ENCODE data around the gene DICER1. TPM values are rescaled to one million over a fixed set of nuclear protein-coding genes. Genes with fewer than 3 reads are reported as not detected.
A peak's percentile ranks its signal among the peaks of the same experiment; 100 is the strongest.
"Not testable (repeated sequence)": the region's sequence is repeated elsewhere in the genome, so short reads cannot be mapped to it uniquely, and the experiment has no call there.

Gene DICER1
- total RNA-seq, 4 donors from 2014 or later = 64.3 to 125 (median 78.0) TPM

GRCh38 chr14:95183532-95184412, 26.4 kb upstream of the DICER1 start:
- H3K36me3 ChIP-seq = no peaks in the 10 kb centered on the region
- H3K4me3 ChIP-seq = no peak overlapping the region
- DNase-seq = no peak
- H3K27ac ChIP-seq = peak overlapping the region in 3 of 4 donors; percentile 55 to 77 (median 70)
- no peaks in the 10 kb centered on the region for H3K9me3 ChIP-seq
- peaks cover 0 to 31% (median 6%) of the 10 kb centered on the region in 4 donors for H3K4me1 ChIP-seq
- no peaks in the 10 kb centered on the region for H3K27me3 ChIP-seq
- TF ChIP-seq CTCF (IDR thresholded peaks at IDR 0.05) (no peak), POLR2A (IDR thresholded peaks at IDR 0.05) (no peak)

- peaks cover 0 to 31% (median 6%) of the 10 kb centered on the region in 4 donors for H3K4me1 ChIP-seq
- no peak for DNase-seq
- H3K4me3 ChIP-seq = no peak overlapping the region
- H3K36me3 ChIP-seq = no peaks in the 10 kb centered on the region
- no peaks in the 10 kb centered on the region for H3K9me3 ChIP-seq
- H3K27ac ChIP-seq = peak overlapping the region in 3 of 4 donors; percentile 55 to 77 (median 70)
- H3K27me3 ChIP-seq = no peaks in the 10 kb centered on the region
- TF ChIP-seq CTCF (IDR thresholded peaks at IDR 0.05) (no peak), POLR2A (IDR thresholded peaks at IDR 0.05) (no peak)
These were observed 25.8 kb upstream of the DICER1 start for GRCh38 chr14:95183082-95183481.

- no peak for DNase-seq
- H3K9me3 ChIP-seq = no peaks in the 10 kb centered on the region
- TF ChIP-seq POLR2A (IDR thresholded peaks at IDR 0.05) (no peak), CTCF (IDR thresholded peaks at IDR 0.05) (no peak)
- H3K4me1 ChIP-seq = peaks cover 0 to 31% (median 6%) of the 10 kb centered on the region in 4 donors
- no peaks in the 10 kb centered on the region for H3K36me3 ChIP-seq
- H3K27me3 ChIP-seq = no peaks in the 10 kb centered on the region
- H3K4me3 ChIP-seq = no peak overlapping the region
- peak overlapping the region in 1 of 4 donors; percentile 77 for H3K27ac ChIP-seq
These were observed 25.1 kb upstream of the DICER1 start for GRCh38 chr14:95182379-95182778.

- TF ChIP-seq CTCF (IDR thresholded peaks at IDR 0.05) (no peak), POLR2A (IDR thresholded peaks at IDR 0.05) (no peak)
- DNase-seq = no peak
- no peaks in the 10 kb centered on the region for H3K36me3 ChIP-seq
- no peaks in the 10 kb centered on the region for H3K27me3 ChIP-seq
- peaks cover 0 to 31% (median 6%) of the 10 kb centered on the region in 4 donors for H3K4me1 ChIP-seq
- H3K9me3 ChIP-seq = no peaks in the 10 kb centered on the region
- no peak overlapping the region for H3K4me3 ChIP-seq
- H3K27ac ChIP-seq = no peak overlapping the region
These were observed 23.8 kb upstream of the DICER1 start for GRCh38 chr14:95180966-95181741.

GRCh38 chr14:95175670-95176069, 18.3 kb upstream of the DICER1 start:
- H3K4me3 ChIP-seq, H3K36me3 ChIP-seq, DNase-seq, H3K27ac ChIP-seq, H3K9me3 ChIP-seq, H3K27me3 ChIP-seq: not testable (repeated sequence)
- peaks cover 0 to 13% (median 0%) of the 10 kb centered on the region in 4 donors for H3K4me1 ChIP-seq

All from Peyer's patch (tissue), 4 donors.